Right ventricle myocardium superior (tissue), 1 donor: ENCODE measurements around the gene HELZ. TPM values are rescaled to one million over a fixed set of nuclear protein-coding genes. Genes with fewer than 3 reads are reported as not detected.

Experiments
- ATAC-seq: fragments of 200-7000 bp; cut with Tn5 transposase; one replicate; pipeline ENCODE4 v1.9.1; 2020; ENCODE audit warnings: mild to moderate bottlenecking; ENCODE audit not compliant: poor library complexity
- DNase-seq: peaks from one replicate; pipeline ENCODE4 v3.0.0-alpha.2; 2020
- intact Hi-C: fragments of 100-400 bp; cut with DNase I; formaldehyde crosslinking; loops from one replicate; pipeline ENCODE4 v1.11.2; 2022
- total RNA-seq: library from RNA; stranded (reverse); fragmentation: NEBNext Ultra II Directional; extraction: Animal tissue kit (Norgen Biotek cat#: 25700); gene quantifications from one replicate; pipeline ENCODE4 v1.2.1, GENCODE V29; 2021
- donor health status: DM: no; HTN: yes; CAD: no; lungs with severe emphysema.

The HELZ gene
- total RNA-seq, 1 donor from 2014 or later: 33.3 TPM

DNA sequence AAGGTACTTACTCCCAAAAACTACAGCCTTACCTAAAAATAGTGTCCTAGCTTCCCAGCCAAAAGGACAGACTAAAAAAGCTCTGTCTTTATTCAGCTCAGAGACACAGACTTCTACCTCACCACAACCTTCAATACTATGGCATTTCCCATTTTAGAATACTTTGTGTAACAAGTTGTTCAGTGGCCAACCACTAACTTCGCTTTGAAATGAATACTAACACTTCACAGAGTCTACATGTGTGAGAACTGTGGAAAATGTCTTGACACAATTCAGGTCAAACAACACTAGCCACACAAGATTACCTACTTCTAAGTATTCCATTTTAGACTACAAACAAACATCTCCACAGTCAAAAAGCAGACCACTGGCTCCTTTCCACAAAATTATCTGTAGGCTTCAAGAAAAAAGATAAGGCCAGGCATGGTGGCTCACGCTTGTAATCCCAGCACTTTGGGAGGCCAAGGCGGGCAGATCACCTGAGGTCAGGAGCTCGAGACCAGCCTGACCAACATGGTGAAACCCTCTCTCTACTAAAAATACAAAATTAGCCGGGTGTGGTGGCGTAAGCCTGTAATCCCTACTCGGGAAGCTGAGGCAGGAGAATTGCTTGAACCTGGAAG is 3.2 kb downstream of the HELZ start:
- intact Hi-C loops: no loop called here
- DNase-seq (no peak), ATAC-seq (no peak)

DNA sequence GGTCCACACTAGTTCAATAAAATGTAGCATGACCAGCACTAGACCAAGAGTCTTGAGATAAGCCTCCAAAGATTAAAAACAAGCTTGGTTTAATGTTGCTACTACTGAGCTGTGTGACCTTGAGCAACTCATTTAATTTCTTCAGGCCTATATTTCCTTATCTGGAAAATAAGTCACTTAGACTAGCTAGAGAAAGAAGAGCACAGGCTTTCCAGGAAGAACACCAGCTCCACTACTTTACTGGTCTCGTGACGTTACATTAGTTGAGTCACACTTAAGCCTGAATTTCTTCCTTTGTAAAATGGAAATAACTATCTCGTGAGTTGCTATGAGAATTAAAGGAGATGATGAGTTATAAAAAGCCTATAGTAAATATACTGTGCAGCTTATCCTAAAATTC is 5.4 kb downstream of the HELZ start:
- ATAC-seq: no peak
- intact Hi-C loops: no loop called here

DNA sequence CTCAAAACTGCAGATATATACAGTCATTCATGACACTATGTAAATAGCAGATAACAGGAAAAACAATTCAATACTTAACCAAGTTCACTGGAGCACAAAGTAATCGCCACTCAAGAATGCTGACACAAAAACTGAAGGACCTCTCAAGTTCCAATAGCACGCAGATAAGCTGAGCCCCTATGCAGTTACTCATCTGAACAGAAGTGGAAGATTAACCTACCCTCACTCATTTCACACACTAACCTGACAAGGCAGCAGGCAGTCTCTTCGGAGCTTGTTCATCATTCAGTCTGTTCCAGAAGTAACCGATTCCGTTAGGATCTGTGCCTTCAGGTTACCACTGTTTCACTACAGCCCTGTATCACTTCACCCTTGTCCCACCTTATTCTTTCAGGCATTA is 6.0 kb downstream of the HELZ start:
- no peak for DNase-seq
- no peak for ATAC-seq
- intact Hi-C loops: no loop called here

More for the DNA sequence above, 5.4 kb downstream of the HELZ start:
- no peak for DNase-seq

DNA sequence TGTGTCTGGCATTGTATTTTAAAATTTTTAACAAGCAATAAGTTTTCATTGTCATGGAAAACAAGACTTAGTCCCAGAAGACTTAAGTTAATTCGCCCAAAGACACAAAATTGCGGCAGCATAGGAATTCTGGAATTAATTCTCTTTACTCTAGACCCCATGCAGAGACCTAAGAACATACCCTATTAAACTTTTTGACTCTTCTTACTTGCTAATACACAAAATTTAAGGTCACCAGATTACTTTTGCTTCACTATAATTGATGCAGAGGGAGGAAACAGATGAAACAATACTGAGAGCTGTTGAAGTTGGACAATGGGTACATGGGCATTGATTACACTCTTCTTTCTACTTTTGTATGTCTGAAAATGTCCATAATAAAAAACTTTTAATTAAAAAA is 12.6 kb downstream of the HELZ start:
- DNase-seq (no peak), ATAC-seq (no peak)
- intact Hi-C loops: no loop called here

DNA sequence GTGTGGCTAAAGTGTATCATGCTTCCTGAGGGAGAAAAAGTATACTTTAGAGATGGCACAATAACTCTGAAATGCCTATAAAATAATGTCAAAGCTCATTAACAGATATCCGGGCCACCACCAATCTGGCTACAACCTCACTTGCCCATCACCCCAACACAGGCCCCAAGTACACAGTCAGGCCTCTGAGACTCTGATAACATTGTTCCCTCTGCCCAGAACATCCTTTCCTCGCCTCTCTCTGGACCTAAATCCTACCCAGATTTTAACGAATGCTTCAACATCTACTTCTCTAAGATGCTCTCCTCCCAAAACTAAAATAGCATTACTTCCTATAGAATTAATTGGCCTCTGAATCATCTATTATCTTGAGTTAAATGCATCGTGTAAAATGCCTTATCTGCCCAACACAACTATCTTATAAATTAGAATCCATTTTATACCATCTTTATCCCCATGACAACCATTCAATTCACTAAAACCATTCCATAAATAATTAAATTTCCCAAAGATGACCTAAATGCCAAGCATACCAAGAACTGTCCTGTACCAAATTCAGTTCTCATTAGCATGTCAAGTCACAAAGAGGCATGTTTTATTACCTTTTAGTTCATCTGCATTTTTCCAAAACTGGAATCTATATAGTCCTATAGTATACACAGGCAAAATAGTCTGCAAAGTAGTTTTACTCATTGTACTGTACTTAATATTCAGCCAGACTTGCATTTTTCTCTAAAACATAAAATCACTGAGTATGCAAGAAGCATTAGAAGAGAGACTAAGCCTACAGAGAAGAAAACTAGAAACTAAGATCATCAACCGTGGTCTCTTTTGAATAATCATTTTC is 15.7 kb downstream of the HELZ start:
- intact Hi-C loops: no loop called here
- DNase-seq (no peak), ATAC-seq (peak; percentile 34)

DNA sequence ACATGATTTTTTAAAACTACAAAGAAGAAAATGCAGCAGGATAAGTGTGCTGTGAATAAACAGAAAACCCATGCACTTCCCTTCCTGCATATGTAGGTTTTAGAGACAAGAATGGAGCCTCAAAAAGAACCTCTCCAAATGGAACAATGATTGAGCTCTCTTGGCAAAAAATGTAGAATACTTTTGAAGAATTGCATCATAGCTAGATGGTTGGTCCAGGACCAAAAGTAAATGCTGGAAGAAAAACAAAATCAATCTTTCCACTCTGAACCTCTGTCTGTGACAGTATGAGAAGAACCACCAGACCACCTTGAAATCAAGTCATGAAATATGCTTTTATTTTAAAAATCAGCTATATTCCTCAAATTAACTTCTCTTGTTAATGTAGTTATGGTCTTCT is 17.5 kb downstream of the HELZ start:
- DNase-seq (no peak), ATAC-seq (peak; percentile 25)
- intact Hi-C loops: no loop called here

DNA sequence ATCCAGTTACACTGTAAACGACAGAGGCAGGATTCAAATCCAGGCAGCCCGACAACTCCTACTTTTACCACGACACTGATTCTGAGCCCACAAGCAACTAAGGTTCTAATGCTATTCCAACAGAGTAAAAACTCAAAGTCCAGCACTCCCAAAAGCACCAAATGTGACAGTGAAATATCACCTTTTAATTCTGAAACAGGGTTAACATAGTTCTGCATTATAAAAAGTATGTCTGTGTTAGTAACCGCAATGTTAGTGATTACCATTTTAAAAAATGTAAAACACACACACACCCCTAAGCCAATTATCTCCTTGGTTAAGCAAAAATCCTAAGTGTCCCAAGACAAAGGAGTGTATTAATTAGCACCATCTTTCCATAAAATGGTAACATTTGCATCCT is 19.7 kb downstream of the HELZ start:
- no peak for ATAC-seq
- intact Hi-C loops: no loop called here
- DNase-seq: no peak

DNA sequence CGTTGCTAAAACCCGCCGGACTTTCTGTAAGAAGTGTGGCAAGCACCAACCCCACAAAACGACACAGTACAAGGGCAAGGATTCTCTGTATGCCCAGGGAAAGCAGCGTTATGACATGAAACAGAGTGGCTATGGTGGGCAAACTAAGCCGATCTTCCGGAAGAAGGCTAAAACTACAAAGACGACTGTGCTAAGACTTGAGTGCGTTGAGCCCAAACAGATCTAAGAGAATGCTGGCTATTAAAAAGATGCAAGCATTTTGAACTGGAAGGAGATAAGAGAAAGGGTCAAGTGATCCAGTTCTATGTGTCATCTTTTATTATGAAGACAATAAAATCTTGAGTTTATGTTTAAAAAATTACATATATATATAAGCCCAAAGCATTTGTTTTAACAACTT is 20.3 kb downstream of the HELZ start:
- no peak for DNase-seq
- no peak for ATAC-seq
- intact Hi-C loops: loop anchor here (5.0 kb wide), 1 partner anchor 68 kb away; no protein-coding TSS in a partner anchor

DNA sequence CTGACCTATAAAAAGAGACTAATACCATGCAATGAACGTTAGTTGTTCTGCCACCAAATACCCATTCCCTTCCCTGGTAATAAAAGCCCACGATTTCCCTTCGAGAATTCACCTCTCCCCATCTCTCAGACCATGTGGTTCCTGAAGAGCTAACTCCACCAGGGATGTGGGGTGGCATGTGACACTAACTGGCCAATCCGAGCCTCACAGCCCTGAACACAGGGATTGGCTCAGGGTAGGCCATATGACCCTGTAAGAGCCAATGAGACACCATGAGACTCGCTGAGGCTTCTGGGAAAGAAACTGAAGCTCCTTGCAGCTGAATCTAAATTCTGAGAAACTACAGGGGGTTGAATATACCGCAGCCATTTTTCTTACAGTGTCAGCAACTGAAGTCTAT is 21.1 kb downstream of the HELZ start:
- no peak for DNase-seq
- ATAC-seq: no peak
- intact Hi-C loops: loop anchor here (5.0 kb wide), 1 partner anchor 68 kb away; no protein-coding TSS in a partner anchor

DNA sequence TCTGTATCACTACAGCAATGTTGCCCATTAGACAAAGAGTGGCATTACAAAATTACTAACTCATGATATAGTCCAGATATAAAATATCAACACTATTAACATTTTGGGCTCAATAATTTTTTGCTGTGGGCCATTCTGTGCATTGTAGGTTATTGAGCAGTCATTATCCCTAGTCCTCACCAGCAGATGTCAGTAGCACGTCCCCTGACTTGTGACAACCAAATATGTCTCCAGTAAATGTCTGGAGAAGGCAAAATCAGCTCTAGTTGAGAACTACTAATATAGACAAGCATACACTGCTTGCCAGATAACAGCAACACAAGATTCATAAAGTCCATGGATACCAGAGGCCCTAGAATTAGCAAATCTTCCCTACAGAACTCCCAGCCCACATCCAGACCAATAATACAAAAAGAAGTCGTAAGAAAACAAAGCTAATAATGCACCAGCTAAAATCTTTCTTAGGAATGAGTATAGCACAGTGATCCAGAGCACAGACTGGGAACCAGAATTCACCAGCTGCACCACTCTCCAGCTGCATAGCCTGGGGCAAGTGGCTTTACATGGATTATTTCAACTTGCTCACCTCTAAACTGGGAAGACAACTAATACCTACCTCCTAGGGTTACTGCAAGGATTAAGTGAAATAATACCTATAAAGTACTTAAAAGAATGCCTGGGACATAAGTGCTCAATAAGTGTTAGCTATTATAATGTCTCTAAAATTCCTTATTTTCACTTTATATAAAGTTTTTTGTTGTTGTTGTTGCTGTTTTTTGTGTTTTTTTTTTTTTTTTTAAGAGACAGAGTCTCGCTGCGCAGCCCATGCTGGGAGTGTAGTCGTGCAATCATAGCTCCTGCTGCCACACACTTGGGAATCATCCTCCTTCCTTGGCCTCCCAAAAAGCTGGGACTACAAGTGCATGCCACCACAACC is 23.7 kb downstream of the HELZ start:
- ATAC-seq (peak; percentile 74), DNase-seq (no peak)
- intact Hi-C loops: loop anchor here (5.0 kb wide), 1 partner anchor 71 kb away; no protein-coding TSS in a partner anchor

DNA sequence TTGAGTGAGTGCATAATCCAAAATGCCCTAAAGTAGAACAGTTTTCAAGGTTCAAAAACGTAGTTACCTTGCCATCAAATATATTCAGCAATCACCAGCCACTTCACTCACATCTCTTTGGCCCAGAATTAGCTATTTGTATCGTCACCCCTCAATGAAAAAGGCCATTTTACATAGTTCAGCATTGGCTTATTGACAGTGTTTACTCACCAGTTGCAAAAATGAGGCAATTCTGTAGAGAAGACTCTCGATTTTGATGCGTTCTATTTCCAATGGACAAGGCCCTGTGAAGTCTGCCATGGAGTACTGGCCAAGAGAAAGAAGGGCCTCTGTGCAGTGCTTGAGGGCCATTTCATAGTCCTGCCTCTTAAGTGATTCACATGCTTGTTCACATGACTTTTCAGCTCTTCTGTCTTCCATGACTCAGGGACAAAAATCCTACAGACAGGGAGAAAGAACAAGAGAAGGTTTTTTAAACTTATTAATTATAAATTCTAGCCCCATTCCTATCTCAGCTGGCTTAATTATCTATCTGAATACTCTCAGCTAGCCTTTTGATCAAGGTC is 26.5 kb downstream of the HELZ start:
- DNase-seq: no peak
- ATAC-seq: no peak
- intact Hi-C loops: no loop called here

DNA sequence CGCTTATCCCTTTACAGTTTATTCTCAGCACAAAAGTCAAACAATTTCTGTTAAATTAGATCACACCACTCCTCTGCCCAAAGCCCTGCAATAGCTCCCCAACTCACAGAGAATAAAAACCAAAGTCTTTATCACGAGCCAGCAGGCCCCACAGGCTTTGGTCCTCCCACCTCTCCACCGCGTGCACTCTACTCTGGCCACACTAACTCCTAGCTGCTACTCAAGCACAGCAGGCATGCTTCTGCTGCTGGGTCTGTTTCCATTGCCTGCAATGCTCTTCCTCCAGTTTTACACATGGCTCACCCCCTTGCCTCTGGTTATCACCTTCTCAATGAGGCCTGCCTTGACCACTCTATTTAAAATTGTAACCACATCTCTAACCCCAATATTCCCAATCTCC is 27.6 kb downstream of the HELZ start:
- intact Hi-C loops: no loop called here
- DNase-seq (no peak), ATAC-seq (no peak)

DNA sequence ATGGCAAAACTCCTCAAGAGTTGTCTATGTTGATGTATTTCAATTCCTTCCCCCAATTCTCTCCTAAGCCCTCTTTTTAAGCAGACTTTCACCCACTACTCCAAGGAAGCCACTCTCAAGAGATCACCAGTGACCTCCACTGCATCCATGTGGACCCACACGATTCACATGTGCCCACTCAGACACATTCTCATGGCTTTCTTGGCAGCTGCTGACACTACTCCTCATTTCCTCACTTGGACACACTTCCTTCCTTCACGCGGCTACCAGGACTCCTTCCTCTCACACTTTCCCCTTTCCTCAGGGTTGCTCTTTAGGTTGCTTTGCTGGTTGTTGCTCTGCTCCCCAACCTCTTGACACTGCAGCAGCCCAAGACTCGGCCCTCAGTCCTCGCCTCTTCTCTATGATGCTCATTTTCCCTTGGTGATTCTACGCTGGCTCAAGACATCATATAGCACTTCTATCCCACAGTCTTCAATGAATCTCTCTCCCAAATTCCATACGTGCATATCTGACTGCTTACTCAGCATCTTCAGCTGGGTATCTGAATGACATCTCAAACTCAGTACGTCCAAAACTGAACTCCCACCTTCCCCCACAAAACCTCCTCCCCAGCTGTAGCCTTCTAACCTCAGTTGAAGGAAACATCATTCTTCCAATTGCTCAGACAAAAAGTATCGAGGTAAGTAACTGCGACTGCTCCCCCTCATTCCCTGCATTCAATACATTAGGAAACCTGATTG is 28.2 kb downstream of the HELZ start:
- intact Hi-C loops: no loop called here
- DNase-seq (no peak), ATAC-seq (no peak)

DNA sequence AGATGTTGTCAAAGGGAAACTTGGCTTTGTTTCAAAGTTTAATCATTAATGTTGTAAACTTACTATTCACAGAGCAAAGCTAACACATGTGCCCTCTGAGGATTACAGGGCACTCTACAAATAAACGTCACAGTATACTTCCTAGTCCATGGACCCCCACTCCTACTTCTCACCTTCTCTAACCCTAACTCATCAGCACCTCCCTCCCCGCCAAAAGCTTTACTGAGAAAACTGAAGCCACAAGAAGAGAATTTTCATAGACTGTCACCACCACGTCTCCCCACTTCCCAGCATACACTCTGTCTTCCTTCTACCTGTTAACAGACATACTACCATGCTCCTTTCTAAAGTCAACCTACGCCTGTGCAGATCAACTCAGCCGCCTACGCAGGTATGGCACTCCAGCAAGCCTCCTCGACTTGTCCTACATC is 29.0 kb downstream of the HELZ start:
- ATAC-seq (no peak), DNase-seq (no peak)
- intact Hi-C loops: no loop called here

DNA sequence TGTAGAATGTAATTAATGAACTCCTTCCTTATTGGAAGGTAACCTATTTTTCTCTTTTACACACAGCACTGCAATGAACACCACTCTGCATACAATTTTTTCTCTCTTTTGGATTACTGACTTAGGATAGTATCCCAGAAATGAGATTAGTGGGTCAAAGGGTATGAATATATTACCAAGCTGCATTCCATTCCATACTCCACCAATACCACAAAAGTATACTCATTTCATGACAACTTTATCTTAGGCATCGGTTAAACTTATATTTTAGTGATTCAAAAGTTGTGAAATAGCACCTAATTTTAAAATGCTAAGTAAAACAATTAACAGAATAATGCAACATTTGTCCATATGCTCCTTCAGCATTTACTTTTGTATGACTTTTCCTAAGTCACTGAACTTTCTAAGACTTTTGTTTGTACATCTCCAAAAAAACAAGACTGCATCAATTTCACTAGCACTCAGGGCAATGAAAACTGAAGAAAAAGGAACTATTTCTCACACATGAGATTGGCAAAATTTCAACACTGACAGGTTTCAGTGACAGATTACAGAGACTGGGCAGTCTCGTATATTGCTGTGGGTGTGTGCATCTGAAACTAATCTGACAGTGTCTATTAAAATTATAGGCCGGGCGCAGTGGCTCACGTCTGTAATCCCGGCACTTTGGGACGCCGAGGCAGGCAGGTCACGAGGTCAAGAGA is 32.1 kb downstream of the HELZ start:
- no peak for DNase-seq
- ATAC-seq: no peak
- intact Hi-C loops: no loop called here

DNA sequence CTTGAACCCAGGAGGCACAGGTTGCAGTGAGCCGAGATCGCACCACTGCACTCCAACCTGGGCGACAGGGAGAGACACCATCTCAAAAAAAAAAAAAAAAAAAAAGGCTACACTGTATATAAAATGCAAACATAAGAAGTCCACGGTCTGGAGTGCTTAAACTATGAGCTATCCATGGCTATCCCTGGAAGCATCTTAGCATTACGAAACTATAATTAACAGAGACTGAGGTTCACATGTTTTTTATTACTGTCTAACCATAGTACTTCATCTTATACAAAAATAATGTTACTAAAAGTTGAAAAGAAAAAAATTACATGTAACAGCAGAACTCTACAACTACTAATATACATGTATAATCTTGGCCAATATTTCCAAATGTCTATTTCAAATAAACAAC is 32.8 kb downstream of the HELZ start:
- intact Hi-C loops: no loop called here
- ATAC-seq: no peak

DNA sequence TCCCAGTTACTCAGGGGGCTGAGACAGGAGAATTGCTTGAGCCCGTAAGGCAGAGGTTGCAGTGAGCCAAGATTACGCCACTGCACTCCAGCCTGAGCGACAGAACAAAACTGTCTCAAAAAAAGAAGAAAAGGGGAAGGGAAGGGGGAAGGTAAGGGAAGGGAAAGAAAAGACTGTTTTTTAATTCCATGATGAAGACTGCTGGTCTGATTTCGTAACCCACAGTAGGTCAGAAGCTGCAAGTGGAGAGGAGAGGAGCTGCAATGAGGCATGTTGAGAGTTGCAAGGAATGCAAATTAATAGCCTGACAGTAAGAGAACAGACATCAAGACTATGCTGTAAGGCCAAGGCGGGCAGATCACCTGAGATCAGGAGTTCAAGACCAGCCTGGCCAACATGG is 33.3 kb downstream of the HELZ start:
- DNase-seq (no peak), ATAC-seq (no peak)
- intact Hi-C loops: no loop called here

More for the DNA sequence above, 32.8 kb downstream of the HELZ start:
- no peak for DNase-seq

DNA sequence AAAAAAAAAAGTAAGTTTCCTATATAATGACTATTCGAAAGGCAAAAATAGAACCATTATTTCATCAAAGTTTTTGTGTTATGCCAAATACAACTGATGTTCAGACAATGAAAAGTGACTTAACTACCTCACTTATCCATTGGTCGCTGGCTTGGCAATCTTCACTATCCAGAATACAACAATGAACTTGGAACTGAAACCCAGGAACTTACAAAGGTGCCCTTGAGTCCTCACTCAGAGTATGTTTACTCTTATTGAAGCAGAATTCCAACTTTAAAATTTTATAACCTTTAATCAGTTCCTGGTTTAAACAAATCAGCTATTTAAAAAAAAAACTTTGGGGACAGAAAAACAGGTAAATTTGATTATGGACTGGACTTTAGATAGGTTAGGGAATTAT is 34.1 kb downstream of the HELZ start:
- ATAC-seq: no peak
- no peak for DNase-seq
- intact Hi-C loops: no loop called here
